BJ (cell line): ENCODE measurements around the gene TMTC1. TPM values are rescaled to one million over a fixed set of nuclear protein-coding genes. Genes with fewer than 3 reads are reported as not detected.

Experiments used
- CTCF ChIA-PET: fragments of 350-600 bp; formaldehyde crosslinking; extraction: SDS; loops from one replicate; lab custom pipeline; 2021; ENCODE audit warnings: antibody characterized with exemption, inconsistent platforms; lab: Yijun Ruan, JAX
- POLR2A ChIA-PET: fragments of 300-600 bp; sonication (Branson Sonifier 250); formaldehyde crosslinking; extraction: SDS; loops from one replicate; lab custom pipeline; 2021; ENCODE audit warnings: antibody characterized with exemption; lab: Charles Lee
- DNase-seq: peaks from one replicate; pipeline ENCODE4 v3.0.0-alpha.2; 2011; ENCODE audit warnings: low read depth
- H3K27me3 ChIP-seq: 2 replicates; pipeline ENCODE4 v1.6.0; 2011; ENCODE audit warnings: low read length; ENCODE audit not compliant: control insufficient read depth, insufficient read depth
- H3K36me3 ChIP-seq: 2 replicates; pipeline ENCODE4 v1.5.1; 2011; ENCODE audit warnings: low read length; ENCODE audit not compliant: control insufficient read depth, insufficient read depth
- H3K4me3 ChIP-seq: 2 replicates; pipeline ENCODE4 v1.5.1; 2011; ENCODE audit warnings: low read depth, mild to moderate bottlenecking, control low read depth, low read length
- polyA plus RNA-seq: library from polyadenylated mRNA; depleted of rRNA; stranded (reverse); fragments of >200 nt; gene quantifications from 2 replicates; pipeline ENCODE4 v1.2.3, GENCODE V29; 2011
- TF ChIP-seq, protein P1 (sequence below): IDR thresholded peaks from 2 replicates; pipeline ENCODE4 v1.5.1; 2011; ENCODE audit warnings: low read depth, mild to moderate bottlenecking, control low read depth, inconsistent platforms, low read length, moderate library complexity; ENCODE audit not compliant: insufficient read depth

Gene TMTC1
- polyA plus RNA-seq, 1 experiment = 21.8 TPM

DNA sequence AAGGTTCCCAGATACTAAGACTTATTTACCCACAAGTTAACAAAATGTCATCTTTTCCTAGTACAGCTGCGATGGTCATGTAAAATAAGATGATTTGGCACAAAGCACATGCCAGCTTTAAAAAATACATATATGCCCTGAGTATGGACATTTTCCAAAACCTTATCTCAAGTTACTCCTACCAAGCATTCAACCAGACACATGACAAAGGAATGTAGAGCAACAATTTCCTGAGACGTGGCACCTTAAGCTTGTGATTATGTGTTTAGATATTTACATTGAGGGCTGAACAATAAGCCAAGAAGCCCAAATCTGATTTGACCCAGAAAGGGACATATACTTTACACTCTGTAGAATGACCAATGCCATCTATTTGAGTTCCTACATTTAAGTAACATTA lies 261.8 kb downstream of the TMTC1 start:
- DNase-seq = no peak
- Histone ChIP-seq H3K27me3 (no peaks in the 10 kb centered on the region), H3K4me3 (no peak overlapping the region), H3K36me3 (no peaks in the 10 kb centered on the region)
- POLR2A ChIA-PET = no interaction called here
- CTCF ChIA-PET = interaction anchor here (1.0 to 1.2 kb wide), 2 partner anchors 28 to 368 kb away, joined by 3 to 4 read pairs; no protein-coding TSS in a partner anchor
- TF ChIP-seq, protein P1, sequence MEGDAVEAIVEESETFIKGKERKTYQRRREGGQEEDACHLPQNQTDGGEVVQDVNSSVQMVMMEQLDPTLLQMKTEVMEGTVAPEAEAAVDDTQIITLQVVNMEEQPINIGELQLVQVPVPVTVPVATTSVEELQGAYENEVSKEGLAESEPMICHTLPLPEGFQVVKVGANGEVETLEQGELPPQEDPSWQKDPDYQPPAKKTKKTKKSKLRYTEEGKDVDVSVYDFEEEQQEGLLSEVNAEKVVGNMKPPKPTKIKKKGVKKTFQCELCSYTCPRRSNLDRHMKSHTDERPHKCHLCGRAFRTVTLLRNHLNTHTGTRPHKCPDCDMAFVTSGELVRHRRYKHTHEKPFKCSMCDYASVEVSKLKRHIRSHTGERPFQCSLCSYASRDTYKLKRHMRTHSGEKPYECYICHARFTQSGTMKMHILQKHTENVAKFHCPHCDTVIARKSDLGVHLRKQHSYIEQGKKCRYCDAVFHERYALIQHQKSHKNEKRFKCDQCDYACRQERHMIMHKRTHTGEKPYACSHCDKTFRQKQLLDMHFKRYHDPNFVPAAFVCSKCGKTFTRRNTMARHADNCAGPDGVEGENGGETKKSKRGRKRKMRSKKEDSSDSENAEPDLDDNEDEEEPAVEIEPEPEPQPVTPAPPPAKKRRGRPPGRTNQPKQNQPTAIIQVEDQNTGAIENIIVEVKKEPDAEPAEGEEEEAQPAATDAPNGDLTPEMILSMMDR = no peak

DNA sequence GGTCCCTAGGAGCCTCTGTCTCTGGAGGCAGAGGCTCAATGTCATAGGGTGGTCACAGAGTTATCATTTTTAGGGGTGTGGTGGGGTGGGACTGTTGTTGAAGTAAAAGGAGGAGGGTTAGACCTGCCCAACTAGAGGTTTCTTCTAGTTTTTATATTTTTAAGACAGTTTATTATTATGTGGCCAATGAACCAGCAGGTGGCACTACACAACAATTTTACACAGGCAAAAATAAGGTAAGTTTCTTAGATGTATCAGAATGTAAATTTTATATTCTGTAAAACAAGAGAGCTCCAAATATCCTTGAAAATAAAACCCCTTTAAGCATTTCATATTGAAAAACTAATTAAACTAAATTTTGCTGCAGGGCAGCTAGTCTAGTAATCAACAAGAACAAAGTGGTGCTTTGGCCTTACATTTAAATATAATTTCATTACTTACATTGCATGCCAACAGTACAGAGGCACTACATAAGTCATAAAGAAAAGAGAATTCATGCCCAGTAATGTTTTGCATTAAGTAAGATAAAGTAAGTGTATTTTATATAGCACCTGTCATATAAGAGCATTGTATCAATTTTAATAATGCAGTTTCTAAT lies 264.1 kb downstream of the TMTC1 start:
- H3K27me3 ChIP-seq = no peaks in the 10 kb centered on the region
- H3K4me3 ChIP-seq = no peak overlapping the region
- no peak for DNase-seq
- H3K36me3 ChIP-seq = no peaks in the 10 kb centered on the region
- TF ChIP-seq, protein P1 = peak; percentile 46
- ChIA-PET POLR2A (no interaction called here), CTCF (interaction anchor here (0.6 to 3.1 kb wide), 18 partner anchors 8 to 1329 kb away, joined by 3 to 14 read pairs (median 3); partner anchors contain the start of gene OVCH1)

DNA sequence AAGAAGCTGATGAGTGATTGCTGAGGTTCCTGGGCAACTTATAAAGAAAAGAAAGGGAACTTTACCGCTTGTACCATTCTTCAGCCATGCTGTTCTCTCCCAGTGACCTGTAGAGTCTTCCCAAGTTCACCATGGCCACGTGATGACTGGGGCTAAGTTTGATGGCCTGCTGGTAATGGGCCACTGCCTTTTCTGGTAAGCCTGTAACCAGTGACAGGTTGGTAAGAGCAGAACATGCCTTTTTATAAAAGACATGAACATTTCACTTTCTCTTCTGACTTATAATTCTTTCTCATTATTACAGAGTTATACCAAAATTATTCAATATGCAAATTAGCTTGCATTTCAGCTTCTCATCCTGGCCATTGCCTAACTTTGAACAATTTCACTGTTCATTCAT lies 265.3 kb downstream of the TMTC1 start:
- TF ChIP-seq, protein P1 = no peak
- ChIA-PET POLR2A (no interaction called here), CTCF (interaction anchor here (0.8 to 3.1 kb wide), 9 partner anchors 8 to 1289 kb away, joined by 3 to 14 read pairs (median 4); partner anchors contain the start of gene OVCH1)
- Histone ChIP-seq H3K36me3 (no peaks in the 10 kb centered on the region), H3K27me3 (no peaks in the 10 kb centered on the region), H3K4me3 (no peak overlapping the region)
- DNase-seq = no peak

DNA sequence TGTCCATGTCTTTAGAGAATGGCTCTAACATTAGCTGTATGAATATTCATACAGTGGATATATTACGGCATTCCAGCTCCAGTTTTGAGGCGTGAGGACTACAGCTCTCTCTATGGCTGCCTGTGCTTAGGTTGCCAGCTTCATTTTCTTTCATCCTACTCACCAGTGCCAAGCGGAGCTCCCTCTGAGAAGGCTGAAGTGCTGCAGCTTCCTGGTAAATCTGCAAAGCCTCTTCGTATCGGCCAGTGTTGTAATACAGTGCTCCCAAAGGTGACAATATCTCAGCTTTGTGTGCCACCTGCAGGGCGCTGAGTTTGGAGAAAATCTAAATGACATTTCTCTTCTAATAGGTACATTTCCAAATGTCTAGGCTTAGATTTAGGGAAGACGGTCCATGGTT lies 266.5 kb downstream of the TMTC1 start:
- Histone ChIP-seq H3K4me3 (no peak overlapping the region), H3K36me3 (no peaks in the 10 kb centered on the region), H3K27me3 (no peaks in the 10 kb centered on the region)
- TF ChIP-seq, protein P1 = no peak
- ChIA-PET POLR2A (no interaction called here), CTCF (interaction anchor here (0.9 kb wide), 1 partner anchor 373 kb away, joined by 4 read pairs; no protein-coding TSS in a partner anchor)
- DNase-seq = no peak

DNA sequence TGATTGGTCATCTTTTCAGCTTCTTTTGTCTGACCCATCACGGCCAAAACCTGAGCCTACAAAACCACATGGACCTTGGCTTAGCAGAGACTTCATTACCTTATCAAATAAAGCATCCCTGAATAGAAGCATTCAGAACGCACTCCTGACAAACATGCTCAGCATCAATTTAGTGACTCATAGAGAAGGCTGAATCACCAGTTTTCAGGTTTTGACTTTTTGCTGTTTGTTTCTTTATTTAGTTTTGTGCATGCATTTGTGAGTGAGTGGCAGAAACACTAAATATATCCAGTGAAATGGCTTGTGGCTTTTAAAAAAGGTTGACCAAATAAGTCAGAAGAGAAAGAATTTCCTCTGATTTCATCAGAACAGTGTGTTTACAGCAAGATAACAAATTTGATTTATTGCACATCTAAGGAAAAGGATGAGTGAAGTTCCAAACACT lies 267.3 kb downstream of the TMTC1 start:
- Histone ChIP-seq H3K27me3 (no peaks in the 10 kb centered on the region), H3K4me3 (no peak overlapping the region), H3K36me3 (no peaks in the 10 kb centered on the region)
- ChIA-PET POLR2A (no interaction called here), CTCF (no interaction called here)
- TF ChIP-seq, protein P1 = no peak
- peak; percentile 75 for DNase-seq
